Measurements from ENCODE around the gene FAU.

Gene FAU

GRCh38 chr11:65135633-65136145 lies 13.8 kb upstream of the FAU start:
- no peak for DNase-seq (ENCODE audit: low read depth)

- peak; percentile 60 for DNase-seq (ENCODE audit: low read depth)
Measured at GRCh38 chr11:65134952-65135632, 13.2 kb upstream of the FAU start.

- DNase-seq (ENCODE audit: low read depth), result peak; percentile 86
Measured at GRCh38 chr11:65134240-65134951, 12.5 kb upstream of the FAU start, which contains the start of gene SYVN1. Gene SYVN1 (minus strand): TSS chr11:65134519. CDS start chr11:65133601, 918 bp downstream.

- DNase-seq (ENCODE audit: low read depth), result no peak
Measured at GRCh38 chr11:65133724-65134123, 11.8 kb upstream of the FAU start.

- no peak for DNase-seq (ENCODE audit: low read depth)
Measured at GRCh38 chr11:65132988-65133700, 11.2 kb upstream of the FAU start.

- DNase-seq (ENCODE audit: low read depth), result no peak
Measured at GRCh38 chr11:65132238-65132987, 10.5 kb upstream of the FAU start.

GRCh38 chr11:65131895-65132237 lies 9.9 kb upstream of the FAU start:
- no peak for DNase-seq (ENCODE audit: low read depth)

- no peak for DNase-seq (ENCODE audit: low read depth)
Measured at GRCh38 chr11:65131417-65131776, 9.5 kb upstream of the FAU start.

- no peak for DNase-seq (ENCODE audit: low read depth)
Measured at GRCh38 chr11:65130631-65131416, 8.9 kb upstream of the FAU start.

- no peak for DNase-seq (ENCODE audit: low read depth)
Measured at GRCh38 chr11:65129649-65130441, 7.9 kb upstream of the FAU start.

- no peak for DNase-seq (ENCODE audit: low read depth)
Measured at GRCh38 chr11:65128182-65129145, 6.5 kb upstream of the FAU start.

GRCh38 chr11:65127473-65128181 lies 5.7 kb upstream of the FAU start:
- DNase-seq (ENCODE audit: low read depth), result no peak

- DNase-seq (ENCODE audit: low read depth), result no peak
Measured at GRCh38 chr11:65126624-65127274, 4.8 kb upstream of the FAU start.

- no peak for DNase-seq (ENCODE audit: low read depth)
Measured at GRCh38 chr11:65125197-65126056, 3.5 kb upstream of the FAU start.

- no peak for DNase-seq (ENCODE audit: low read depth)
Measured at GRCh38 chr11:65124480-65125196, 2.7 kb upstream of the FAU start.

- no peak for DNase-seq (ENCODE audit: low read depth)
Measured at GRCh38 chr11:65121447-65121864, 478 bp downstream of the FAU start.

- no peak for DNase-seq (ENCODE audit: low read depth)
Measured at GRCh38 chr11:65120831-65121230, 1.1 kb downstream of the FAU start.

Data from stimulated activated CD8-positive, alpha-beta memory T cell treated with anti-CD3 and anti-CD28 coated beads, Interleukin-7, amount 100 ng/mL, for 24 hours (primary cell).